HG02610 (cell line): ENCODE measurements around the gene ARHGAP44.

ENCODE experiments used
- ATAC-seq: cut with Tn5 transposase; IDR thresholded peaks from one replicate; pipeline ENCODE4 v1.9.1; 2021; ENCODE audit warnings: mild to moderate bottlenecking, moderate library complexity; ENCODE audit not compliant: unreplicated experiment

Gene ARHGAP44

DNA sequence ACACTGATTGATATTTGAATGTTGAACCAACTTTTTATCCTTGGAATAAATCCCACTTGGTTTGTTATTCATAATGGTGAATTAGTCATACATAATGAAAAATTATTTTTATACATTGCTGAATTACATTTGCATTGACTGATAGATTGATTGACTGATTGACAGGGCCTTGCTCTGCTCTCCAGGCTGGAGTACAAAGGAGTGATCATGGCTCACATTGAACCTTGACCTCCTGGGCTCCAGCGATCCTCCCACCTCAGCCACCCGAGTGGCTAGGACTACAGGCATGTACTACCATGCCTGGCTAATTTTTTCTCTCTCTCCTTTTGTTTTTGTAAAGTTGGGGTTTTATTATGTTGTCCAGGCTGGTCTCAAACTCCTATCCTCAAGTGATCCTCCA, 97.8 kb downstream of the ARHGAP44 start:
- ATAC-seq, result no peak

DNA sequence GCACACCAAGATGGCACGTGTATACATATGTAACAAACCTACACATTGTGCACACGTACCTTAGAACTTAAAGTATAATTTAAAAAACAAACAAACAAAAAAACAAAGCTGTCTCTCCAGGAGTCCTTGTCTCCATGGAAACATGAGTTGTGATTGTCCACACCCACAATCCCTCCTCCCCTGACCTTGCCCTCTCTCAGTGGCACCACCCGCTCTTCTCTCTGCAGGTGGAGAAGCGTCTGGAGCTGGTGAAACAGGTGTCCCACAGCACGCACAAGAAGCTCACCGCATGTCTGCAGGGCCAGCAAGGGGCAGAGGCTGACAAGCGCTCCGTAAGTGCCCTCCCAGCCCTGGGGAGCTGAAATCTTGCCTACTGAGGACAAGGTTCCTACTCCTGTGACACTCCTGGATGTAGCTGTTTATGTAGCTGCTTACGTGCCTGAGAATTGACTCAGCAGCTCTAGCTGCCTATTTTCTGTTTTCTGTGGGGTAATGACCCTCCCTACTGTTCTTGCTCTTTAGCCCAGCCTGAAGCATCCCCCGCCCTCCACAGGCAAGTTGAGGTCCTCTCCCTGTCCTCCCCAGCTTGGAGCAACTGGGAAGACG, 107.0 kb downstream of the ARHGAP44 start:
- no peak for ATAC-seq

DNA sequence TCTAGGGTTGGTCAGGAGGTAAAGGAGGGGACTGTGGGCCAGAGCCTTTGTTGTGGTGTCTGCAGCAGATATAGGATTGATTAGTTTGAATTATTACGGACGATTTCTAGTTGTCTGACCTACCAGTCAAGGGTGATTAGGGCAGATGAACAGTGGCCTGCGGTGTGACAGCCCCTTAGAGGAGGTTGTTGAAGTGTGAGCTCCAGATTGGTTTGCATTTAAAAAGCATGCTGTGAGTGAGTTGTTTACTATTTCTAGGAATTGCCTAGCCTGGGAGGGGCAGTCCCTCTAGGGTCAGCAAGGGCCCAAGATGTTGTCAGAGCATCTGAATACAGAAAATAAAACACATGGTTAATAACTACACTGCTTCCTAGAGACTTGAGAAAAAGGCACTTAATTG, 108.8 kb downstream of the ARHGAP44 start:
- no peak for ATAC-seq

DNA sequence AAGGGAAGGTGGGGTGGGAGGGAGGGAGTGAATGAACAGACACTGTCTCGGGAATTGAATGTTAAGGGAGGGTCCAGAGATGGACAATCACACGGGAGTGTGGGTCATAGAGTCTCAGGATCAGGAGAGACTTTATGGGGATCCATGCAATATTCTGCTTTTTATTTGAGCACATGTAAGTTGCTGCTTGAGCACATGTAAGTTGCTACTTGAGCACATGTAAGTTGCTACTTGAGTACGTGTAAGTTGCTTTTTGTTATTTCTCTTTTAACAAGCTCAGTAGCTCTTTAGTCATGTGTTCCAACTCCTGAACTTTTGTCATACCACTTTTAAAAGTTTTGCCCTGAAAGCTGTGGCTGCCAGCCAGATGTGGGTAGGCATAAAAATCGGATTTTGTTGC, 110.3 kb downstream of the ARHGAP44 start:
- ATAC-seq, result no peak

DNA sequence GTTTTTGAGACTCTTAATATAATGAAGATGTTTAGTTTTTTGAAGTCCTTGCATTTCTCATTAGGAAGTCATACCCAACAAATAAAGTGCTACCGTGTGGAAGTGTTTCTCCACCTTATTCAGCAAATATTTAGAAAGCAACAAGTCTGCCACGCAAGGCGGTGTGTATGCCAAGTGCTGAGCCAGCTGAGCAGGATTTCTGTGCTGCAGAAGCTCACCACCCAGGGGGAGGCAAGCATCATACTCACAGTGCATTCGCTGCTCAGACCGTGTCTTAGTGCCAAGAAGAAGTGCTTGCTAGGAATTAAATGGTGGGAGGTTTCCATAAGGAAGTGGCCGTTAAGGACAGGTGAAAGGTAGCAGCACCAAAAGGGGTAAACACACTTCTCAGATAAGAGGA, 111.2 kb downstream of the ARHGAP44 start:
- ATAC-seq, result no peak

DNA sequence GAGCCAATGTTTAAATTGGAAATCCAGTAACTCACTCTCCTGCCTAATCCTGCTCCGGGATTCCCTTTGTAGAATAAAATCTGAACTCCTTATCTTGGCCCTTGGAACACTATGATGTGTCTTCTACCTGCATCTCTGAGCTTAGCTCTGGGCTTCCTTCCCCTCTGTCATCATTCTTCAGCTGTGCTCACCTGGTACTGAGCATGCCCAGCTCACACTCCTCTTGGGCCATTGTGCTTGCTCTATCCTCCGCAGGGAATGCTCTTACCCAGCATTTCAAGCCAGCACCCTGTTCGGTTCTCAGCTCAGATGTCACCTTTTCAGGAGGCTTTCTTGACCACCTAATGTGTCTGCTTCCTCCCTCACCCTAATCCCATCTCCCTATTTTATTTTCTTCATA, 112.7 kb downstream of the ARHGAP44 start:
- ATAC-seq, result no peak

DNA sequence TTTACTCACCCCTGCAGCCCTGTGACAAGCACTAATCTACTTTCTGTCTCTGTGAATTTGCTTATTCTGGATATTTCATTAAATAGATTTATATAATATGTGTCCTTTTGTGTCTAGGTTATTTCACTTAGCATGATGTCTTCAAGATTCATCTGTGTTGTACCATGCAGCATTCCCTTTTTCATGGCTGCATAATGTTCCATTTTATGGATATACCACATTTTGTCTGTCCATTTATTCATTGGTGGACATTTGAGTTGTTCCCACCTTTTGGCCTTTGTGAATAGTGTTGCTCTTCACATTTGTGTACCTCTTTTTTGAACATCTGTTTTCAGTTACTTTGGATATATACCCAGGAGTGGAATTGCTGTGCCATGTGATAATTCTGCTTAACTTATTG, 118.2 kb downstream of the ARHGAP44 start:
- ATAC-seq, result no peak

DNA sequence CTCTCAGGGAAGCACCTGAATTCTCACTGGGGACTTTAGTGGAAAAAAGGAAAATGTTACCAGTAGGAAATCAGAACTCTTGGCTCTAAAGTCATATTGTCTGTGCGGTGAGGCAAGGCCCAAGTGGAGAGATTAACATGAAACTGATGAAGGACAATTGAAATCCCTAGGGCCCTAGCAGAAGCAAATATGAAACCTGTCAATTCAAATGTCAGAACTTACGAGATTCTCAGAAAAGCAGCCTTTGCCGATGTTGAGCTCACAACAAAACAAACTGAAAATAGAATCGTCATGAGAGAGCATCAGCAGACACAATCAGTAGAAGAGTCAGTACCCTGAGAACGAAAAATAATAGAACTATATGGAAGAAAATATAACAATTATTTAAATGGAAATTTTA, 119.7 kb downstream of the ARHGAP44 start:
- ATAC-seq, result no peak

DNA sequence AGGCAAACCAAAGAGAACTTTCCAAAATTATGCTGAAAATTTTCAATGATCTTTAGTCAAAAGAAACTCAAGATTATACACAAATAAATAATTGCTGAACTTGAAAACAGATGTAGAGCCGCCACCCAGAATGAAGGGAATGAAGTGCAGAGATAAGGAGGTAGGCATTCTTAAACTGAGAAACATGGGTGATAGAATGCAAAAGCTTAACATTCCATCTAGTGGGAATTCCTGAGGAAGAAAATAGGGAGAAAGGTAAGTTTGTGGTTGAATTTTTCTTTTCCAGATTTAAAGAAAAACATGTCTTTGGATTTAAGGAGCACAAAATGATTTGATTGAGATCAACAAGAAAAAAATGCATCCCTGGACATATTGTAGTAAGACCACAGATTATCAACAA, 120.2 kb downstream of the ARHGAP44 start:
- no peak for ATAC-seq

DNA sequence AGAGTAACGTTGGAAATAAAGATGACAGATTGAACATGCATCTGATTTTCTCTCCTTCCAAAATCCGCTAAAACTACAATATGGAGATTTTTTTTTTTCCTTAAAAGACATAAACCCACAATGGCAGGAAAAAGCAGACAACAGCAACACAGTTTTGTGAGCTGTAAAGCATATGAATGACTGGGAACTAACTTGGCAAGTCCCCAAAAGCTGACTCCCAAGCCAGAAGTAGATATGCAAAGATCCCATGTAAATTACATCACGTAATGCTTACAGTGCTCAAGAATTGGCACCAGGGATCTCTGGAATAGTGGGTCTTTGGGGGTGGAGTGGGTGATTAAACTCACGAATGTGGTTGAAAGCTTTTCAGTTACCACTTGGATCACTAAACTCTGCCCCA, 121.9 kb downstream of the ARHGAP44 start:
- no peak for ATAC-seq

DNA sequence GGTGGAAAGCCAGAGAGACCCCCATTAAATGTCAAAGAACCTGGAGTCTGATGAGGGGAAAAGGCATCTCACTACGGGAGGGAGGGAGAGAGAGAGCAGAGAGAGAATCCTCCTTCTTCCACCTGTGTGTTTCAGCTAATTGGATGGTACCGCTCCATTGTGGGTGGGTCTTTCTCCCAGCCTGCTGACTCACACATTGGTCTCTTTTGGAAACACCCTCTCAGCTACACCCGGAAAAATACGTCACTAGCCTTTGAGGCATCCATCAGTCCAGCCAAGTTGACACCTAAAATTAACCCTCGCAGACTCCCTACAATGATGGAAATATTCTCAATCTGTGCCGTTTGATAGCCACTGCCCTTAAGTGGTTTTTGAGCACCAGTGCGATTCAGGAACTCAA, 128.1 kb downstream of the ARHGAP44 start:
- no peak for ATAC-seq

DNA sequence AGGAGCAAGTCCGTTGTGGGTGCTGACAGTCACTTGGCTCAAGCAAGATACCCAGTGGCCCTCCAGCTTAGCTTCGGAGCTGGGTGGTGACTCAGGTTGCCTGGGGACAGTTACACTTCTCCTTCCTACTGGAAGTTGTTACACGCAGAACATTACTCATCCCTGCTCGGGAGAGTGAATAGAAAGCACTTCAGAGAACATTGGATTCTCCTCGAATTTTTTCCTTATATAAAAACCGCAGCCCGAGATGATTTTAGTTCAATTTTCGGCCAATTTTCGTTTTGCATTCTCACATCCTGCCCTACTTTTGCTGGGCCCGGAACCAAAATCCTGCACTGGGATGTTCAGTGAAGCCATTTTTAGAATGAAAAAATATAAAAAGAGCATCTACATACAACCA, 128.8 kb downstream of the ARHGAP44 start:
- ATAC-seq, result no peak

DNA sequence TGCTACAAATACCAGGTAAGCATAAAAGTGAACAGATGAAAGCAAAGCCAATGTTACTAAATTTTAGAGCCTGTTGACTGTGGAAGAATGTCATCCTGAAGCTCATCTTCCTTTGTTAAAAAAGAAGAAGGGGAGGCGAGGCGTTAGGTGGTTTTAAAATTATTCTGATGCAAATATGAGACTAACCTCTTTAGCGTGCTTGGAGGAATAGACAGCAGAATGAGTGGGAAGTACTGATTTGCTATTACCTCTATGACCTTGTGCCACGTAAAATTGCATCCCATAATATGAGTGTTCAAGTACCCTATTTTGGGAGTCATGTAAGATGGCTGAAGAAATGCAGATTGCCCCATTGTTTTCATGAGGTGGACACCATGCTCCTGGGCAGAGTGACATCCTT, 132.8 kb downstream of the ARHGAP44 start:
- no peak for ATAC-seq

DNA sequence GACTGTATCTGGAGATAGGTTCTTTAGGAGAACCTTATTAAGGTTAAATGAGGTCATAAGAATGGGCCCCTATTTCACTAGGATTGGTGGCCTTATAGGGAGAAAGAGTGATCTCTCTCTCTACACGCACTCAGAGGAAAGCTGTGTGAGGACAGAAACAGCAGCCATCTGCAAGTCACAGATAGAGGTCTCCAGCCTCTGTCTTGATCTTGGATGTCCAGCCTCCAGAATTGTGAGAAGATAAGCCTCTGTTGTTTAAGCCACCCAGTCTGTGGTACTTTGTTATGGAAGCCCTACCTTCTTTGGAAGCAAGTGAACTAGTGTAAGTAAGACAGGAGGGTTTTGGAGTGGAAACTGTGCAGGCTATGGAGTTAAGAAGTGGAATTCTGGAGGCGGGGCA, 135.3 kb downstream of the ARHGAP44 start:
- no peak for ATAC-seq

DNA sequence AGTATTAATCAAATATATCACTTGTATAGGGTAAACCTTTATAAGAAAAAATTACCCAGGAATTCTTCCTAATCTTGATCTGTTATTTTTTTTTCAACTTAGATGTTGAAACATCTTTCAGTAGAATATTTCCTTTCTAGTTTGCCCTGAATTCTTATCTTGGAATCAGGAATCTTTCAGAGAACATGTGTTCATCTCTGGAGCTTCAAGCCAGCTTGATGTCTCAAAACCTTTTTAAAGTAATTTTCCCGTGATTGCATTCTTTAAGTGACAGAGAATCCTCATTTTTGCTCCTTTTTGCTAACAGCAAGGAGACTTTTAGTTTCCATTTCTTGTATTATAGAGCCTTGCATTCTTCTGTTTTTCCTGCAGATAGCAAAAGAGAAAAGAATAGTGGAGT, 137.7 kb downstream of the ARHGAP44 start:
- no peak for ATAC-seq

DNA sequence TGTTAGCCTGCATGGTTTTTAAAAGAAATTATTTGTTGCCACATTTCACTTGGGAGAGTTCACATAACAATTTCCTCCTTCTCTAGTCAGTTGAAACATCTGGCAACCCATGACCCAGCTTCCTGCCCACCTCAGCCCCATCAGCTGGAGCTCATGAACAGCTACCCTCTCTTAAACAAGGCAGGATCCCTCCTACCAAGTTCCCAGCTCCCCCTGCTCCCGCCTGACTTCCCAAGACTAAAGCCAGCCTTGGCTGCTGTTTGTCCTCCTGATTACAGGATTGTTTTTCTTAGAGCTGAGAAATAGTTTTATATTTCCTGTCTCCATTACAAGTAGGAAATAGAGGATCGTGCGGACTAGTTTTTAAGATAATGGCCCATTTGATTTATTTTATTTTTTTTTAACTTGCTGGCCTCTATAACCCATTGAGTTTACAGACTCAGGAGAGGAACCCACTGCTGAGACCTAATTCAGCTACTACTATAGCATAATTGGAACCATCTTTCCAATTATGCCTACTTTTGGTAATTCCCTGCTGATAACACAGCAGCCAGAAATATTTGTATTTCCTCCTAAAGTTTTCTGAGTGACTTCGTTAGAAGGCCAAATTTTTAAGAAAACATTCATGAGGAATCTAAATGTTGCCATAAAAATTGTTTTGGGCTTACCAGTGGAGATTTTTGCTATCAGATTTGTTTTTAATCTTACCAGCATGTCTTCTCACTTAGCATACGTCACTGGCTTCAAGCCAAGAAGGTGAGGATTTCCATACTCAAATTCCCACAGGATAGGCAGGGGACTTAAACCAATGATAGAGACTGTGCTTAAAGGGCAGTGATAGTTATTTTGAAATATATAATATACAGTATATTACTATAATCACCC, 138.5 kb downstream of the ARHGAP44 start:
- ATAC-seq, result no peak

DNA sequence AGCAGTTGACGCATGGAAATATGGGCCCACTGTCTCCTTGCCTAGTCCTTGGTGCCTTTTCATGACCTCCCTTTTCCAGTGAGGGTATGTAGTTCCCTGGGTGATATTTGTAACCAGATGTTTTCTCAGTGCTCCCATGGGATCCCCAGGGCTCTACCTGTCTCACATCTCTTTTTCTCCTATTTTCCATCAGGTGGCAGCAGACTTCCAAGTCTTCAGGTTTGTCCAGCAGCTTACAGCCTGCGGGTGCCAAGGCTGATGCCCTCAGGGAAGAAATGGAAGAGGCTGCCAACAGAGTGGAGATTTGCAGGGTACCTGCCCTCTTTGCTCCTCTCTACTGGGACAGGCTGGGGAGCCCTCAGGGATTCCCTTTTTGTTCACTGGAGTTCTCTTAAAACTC, 139.4 kb downstream of the ARHGAP44 start:
- ATAC-seq, result no peak

DNA sequence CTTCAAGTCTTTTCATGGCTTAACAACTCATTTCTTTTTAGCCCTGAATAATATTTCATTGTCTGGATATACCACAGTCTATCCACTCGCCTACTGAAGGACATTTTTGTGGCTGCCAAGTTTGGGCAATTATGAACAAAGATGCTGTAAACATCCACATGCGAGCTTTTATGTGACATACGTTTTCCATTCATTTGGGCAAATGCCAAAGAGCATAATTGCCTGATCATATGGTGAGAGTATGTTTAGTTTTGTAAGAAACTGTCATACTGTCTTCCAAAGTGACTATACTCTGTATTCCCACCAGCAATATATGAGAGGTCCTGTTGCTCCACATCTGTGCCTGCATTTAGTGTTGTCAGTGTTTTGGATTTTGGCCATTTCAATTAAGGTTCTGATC, 147.2 kb downstream of the ARHGAP44 start:
- no peak for ATAC-seq

DNA sequence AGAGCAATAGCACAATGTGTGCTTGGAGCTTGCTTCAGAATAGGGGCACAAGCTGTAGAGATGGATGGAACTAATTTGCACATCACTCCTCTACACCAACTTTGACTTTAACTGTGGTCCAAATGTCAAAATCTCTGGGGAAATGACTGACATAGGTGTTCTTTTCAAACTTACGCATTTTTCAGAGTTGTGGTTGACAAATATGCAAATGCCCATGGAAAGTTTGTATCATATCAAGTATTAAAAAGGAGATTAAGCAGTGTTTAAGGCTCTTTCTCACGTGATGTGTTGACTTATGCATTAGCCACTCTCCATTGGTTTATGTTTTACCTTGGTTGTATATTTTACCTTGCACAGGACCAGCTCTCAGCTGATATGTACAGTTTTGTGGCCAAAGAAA, 151.4 kb downstream of the ARHGAP44 start:
- ATAC-seq, result no peak

DNA sequence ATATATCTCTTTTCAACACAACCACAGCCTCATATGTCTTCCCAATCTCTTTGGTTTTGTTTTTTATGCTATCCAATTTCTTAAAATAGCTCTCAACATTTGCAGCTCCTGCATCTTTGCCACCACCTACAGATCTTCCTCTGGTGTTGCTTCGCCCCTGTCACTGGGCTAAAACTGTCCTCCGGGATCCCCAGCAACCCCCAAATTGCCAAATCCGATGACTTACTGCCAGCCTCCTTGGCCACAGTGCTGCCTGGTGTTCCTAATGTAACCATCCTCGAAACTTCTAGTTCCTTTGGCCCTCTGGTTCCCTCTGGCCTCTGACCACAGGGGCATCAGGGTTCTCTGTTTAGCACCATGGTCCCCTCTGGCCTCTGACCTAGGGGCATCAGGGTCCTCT, 157.7 kb downstream of the ARHGAP44 start:
- no peak for ATAC-seq

DNA sequence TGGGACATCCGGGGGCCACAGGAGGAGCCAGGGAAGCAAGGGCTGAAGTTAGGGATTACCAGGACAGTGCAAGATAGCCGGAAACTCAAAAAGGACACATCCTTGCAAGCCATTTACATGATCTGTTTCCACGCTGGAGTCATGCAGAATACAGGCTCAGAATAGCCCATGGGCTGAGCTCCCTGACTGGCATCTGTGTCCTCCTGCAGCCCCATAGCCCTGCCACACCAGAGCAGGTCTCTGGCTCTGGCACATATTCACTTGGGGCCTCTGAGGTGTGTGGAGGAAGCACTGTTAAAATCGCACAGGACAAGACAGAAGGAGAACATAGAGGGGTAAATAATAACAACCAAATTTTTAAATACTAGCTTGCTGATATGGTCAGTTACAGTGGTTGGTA, 162.7 kb downstream of the ARHGAP44 start:
- no peak for ATAC-seq

DNA sequence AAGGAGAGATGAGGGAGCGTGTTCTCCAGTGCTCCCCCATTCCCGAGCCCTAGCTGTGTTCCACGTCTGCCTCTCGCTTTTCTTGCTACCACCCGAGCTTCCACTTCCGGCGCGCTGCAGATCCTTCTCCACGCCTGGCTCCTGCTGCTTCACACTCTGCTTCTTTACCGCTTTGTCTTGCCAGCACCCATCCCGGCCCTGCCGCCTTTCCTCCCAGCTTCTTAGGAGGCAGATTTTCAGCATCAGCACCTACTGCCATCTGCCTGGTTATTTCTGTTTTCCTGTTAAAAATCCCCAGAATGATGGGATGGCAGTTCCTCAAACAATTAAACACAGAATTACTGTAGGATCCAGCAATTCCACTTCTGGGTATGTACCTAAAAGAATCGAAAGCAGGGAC, 163.9 kb downstream of the ARHGAP44 start:
- no peak for ATAC-seq

DNA sequence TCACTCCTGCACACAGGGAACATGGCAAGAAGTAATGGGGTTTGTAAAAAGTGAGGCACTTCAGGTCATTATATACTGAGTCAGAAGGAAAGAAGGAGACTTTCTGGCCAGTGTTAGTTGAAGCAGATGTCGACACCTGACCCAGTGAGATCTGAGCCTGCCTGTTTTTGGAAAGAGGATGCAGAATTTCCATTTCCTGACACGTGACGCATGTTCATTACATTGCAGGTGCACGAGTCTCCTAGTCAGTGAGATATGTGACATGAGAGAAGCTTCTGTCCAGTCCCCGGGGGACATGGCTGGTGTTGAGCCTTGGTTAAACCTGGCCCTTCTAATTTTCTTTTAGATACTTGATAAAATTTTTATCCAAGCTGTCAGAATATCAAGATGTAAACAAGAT, 166.2 kb downstream of the ARHGAP44 start:
- no peak for ATAC-seq
